ENCODE results near the gene RABL6. TPM values are rescaled to one million over a fixed set of nuclear protein-coding genes. Genes with fewer than 3 reads are reported as not detected.

Gene RABL6
- total RNA-seq, 1 donor from 2014 or later = 46.9 TPM

DNA sequence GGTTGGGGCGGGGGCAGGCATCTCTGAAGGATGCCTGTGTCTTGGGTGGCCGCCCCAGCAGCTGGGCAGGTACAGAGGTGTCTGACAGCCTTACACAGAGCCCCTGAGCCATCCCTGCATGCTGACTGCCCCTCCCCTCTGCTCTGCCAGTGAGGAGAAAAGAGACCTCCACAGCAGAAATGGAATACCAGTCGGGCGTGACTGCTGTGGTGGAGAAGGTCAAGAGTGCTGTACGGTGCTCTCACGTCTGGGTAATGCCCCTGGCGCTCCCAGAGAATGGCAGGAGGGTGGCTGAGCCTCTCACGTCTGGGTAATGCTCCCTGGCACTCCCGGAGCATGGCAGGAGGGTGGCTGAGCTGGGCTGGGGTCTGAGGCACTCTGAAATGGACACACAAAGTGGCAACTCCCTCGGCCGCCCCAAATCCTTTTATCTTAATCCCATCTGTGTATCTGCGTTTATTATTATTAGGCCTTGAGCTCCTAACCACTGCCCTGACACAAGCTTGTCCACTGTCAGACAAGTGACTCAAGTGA, 2.5 kb upstream of the RABL6 start:
- intact Hi-C loops (cut with DNase I) = no loop called here
- DNase-seq (ENCODE audit: low spot score) = no peak

DNA sequence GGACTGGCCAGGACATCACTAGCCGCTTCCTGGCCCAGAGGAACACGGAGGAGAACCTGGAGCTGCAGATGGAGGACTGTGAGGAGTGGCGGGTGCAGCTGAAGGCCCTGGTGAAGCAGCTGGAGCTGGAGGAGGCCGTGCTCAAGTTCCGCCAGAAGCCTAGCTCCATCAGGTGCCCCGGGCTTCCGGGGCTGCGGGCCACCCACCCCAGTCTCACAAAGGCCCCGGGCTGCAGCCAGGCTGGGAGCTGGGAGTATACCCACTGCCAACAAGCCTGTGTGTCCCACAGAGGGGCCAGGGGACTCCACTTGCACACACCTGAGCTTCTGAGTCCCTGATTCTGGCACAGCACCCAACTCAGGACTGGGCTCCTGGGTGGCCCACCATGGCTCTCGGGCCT, 1.7 kb upstream of the RABL6 start:
- intact Hi-C loops (cut with DNase I) = no loop called here
- ATAC-seq = no peak
- no peak for DNase-seq (ENCODE audit: low spot score)

More for the DNA sequence above, 2.5 kb upstream of the RABL6 start:
- ATAC-seq = no peak

DNA sequence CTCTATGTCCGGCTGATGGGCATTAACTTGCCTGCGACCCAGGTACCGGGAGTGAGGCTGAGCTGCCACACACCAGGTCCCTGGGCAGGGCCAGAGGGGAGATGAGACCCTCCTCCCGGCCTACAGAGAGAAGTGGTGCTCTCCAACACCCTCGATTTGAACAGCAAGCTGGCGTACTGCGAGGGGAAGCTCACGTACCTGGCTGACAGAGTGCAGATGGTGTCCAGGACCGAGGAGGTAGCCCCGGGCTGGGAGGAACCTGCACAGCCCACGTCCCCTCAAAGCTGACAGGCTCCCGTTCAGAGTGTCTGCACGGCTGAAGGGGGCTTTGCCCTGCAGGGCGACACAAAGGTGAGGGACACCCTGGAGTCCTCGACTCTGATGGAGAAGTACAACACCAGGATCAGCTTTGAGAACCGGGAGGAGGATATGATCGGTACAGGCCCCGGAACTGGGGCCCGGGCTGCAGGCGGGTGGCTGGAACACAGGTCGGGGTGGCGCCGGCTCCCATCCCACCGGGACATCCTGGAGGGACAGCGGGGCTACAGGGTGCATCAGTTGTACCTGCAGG, 1.0 kb upstream of the RABL6 start:
- DNase-seq (ENCODE audit: low spot score) (no peak), ATAC-seq (peak; percentile 13)
- intact Hi-C loops (cut with DNase I) = no loop called here

DNA sequence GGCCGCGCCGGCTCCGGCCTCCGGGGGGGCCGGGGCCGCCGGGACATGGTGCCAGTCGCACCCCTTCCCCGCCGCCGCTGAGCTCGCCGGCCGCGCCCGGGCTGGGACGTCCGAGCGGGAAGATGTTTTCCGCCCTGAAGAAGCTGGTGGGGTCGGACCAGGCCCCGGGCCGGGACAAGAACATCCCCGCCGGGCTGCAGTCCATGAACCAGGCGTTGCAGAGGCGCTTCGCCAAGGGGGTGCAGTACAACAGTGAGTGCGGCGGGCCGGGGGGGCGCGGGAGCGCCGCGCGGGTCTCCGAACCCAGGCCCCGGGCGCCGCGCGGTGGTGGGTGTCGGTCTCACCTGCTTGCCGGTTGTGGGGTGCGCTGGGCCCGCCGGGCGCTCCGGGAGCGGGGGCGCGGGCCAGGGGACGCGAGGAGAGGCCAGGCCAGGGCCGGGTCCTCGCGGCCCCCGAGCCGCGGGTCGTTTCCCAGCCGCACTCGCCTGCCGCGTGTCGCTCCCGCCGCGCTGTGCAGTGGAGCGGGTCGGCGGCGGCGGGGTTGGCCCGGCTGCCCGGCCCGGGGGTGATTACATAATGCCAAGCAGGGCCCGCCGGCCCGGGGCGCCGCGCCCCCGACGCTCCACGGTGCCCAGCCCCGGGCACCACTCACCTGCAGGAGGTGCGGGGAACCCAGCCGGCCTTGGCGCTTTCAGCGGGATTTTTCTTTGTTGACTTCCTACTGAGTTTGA, 492 bp downstream of the RABL6 start:
- intact Hi-C loops (cut with DNase I) = no loop called here
- DNase-seq (ENCODE audit: low spot score) = no peak

DNA sequence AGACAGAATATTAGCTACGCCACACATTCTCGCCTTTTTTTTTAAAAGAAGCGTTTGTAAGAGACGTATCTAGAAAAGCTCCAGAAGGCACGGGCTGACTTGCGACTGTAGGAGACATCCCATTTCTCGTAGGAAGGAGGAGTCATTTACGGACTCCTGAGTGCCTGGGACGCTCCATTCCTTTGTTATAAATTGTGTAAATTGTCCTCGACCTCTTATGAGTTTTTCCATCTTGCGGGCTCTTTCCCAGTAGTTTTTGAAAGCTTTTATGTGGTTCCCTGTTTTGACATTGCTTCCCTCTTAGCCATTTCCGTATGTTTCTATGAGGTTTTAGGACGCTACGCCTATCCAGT, 1.0 kb downstream of the RABL6 start:
- DNase-seq (ENCODE audit: low spot score) (no peak), ATAC-seq (no peak)
- intact Hi-C loops (cut with DNase I) = no loop called here

More for the DNA sequence above, 492 bp downstream of the RABL6 start:
- ATAC-seq = no peak

DNA sequence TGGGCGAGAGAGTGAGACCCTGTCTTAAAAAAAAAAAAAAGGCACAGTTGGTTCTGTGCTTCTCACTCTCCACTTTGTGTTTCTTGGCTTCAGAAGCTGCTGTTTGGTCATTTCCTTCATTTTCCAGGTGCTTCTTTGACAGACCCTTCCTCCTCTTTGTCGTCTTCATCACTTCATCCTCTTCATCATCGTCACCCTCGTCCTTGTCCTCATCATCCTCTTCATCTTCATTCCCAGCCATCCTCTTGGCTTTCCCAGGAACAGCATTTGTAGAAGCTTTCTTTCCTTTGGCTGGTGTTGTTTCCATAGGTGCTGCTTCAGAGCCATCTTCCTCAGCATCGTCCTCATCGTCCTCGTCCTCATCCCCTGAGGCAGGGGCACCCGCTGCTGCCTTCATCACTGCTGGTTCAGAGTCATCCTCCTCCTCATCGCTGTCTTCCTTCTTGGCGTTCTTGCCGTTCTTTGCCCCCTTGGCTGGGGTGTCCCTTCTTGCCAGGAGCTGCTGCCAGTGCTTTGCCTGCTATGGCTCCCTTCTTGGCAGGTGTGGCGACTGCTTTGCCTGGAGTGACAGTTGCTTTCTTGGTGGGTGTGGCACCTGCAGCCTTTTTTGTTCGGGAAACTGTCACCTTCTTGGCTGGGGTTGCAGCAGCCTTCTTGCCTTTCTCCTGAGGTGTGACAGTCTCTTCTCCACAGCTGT, 7.1 kb downstream of the RABL6 start:
- intact Hi-C loops (cut with DNase I) = no loop called here

DNA sequence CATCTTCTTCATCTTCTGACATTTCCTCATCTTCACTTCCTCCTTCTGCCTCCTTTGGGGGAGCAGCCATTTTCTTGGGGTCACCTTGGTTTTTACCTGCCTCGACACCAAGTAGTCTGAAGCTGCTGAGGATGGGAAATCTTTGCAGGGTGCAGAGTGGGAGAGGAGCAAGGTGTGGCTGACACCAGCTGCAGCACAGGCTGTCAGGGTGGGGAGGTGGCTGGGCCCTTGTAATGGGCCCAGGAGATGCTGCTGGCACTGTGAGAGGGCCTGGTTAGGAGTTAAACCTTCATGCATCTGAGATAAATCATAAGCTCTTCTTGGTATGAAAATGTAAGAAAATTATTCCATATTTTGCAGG, 7.7 kb downstream of the RABL6 start:
- DNase-seq (ENCODE audit: low spot score) (no peak), ATAC-seq (no peak)
- intact Hi-C loops (cut with DNase I) = no loop called here

More for the DNA sequence above, 7.1 kb downstream of the RABL6 start:
- ATAC-seq (no peak), DNase-seq (ENCODE audit: low spot score) (no peak)

DNA sequence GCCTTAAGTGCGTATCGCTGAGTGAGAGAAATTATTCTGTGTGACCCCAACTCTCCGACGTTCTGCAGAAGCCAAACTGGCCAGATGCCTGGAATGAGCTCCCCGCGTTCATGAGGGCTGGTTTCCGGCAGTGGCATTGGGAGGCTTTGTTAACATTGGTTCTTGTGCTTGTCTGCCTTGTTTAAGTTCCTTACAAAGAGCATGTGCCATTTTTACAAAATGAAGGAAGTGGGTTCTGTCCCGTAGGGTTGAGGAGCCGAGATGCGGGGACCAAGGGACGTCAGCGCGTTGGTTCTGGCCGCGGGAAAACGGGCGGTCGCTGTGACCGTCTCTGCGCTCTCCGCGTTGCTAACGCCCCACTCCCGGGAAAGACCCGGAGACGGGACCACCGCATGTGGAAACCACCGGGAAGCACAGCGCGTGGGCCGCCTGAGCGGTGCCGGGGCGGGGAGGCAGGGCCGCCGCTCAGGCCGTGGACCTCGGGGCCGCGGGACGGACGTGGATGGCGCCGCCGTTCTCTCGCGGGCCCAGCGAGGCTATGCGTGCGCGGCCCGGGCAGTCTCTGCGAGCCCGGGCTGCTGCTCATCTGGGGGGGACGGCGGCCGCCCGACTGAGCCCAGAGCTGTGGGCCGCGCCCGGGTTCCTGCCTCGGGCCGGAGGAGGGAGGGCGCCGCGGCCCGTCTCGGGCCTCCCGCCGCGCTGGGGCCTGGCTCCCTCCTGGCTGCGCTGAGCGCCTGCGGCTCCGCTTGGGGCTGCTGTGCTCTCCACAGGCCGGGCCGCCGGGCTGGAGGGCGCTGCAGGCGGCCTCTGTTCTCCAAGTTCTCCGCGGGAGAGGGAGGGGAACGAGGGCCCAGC, 13.4 kb downstream of the RABL6 start:
- DNase-seq (ENCODE audit: low spot score) (no peak), ATAC-seq (peak; percentile 45)
- intact Hi-C loops (cut with DNase I) = no loop called here

DNA sequence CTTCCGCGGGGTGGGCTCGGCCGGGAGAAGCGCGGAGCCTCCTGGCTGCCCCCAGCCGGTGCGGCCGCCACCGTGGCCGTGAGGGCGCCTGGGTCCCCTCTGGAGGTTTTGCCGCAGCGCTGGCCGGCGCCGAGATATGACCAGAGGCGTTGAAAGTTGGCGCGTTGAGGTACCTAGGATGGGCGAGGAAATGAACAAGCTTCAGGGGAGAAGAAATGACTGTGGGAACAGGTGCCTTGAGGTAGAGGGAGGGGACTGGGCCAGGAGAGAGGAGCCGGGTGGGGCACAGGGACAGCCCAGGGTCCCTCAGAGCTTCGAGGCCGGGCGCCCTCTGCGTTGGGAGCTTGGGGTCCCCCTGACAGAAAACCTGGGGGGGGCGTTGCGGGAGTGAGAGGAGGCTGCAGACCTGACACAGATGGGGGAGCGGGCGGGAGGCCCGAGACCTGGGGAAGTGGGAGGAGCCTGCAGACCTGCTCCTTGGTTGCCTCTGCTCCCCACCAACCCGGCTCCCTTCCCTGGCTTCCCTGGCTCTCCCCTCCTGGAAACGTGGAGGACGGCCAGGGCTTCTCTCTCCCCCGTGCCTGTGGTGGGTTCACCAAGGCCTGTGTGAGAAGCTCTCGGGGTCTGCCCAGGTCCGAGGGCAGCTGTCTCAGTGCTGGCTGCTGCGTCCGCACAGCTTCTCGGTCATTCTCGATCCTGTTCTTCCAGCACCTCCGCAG, 14.2 kb downstream of the RABL6 start:
- ATAC-seq = no peak
- no peak for DNase-seq (ENCODE audit: low spot score)
- intact Hi-C loops (cut with DNase I) = no loop called here

DNA sequence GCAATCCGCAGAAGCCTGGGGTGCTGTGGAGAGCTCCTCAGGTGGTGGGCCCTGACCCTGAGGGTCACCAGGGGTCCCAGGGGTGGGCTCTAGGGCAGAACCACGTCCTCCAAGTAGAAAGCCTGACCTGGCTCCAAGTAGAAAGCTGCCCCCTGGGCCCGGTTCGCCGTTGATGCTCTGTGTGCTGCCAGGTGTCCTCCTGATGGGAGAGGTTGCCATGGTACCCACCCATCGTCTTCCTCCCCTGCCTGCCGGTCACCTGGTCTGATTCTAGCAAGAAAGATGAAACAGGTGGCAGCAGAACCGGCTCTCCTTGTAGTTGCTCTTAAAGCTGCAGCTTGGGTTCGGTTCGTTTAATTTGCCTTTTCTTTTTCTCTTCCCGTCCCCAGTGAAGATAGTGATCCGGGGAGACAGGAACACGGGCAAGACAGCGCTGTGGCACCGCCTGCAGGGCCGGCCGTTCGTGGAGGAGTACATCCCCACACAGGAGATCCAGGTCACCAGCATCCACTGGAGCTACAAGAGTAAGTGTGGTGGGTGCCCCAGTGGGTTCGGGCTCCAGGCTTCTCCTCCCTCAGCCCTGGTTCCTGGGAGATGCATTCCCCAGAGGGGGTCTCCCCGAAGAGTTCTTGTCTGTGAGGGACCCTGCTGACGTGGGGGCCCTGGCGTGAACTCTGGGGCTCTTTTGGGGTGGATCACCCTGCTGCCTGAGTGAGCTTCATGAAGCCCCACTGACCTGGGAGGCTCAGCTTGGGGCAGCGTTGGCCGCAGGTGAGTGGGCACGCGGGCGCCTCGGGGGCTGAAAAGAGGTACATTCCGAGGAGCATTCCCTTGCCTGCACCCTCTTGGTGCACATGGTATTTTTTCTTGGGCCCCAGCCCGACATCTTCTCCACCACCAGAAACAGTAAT, 15.6 kb downstream of the RABL6 start:
- DNase-seq (ENCODE audit: low spot score) (no peak), ATAC-seq (no peak)
- intact Hi-C loops (cut with DNase I) = no loop called here

DNA sequence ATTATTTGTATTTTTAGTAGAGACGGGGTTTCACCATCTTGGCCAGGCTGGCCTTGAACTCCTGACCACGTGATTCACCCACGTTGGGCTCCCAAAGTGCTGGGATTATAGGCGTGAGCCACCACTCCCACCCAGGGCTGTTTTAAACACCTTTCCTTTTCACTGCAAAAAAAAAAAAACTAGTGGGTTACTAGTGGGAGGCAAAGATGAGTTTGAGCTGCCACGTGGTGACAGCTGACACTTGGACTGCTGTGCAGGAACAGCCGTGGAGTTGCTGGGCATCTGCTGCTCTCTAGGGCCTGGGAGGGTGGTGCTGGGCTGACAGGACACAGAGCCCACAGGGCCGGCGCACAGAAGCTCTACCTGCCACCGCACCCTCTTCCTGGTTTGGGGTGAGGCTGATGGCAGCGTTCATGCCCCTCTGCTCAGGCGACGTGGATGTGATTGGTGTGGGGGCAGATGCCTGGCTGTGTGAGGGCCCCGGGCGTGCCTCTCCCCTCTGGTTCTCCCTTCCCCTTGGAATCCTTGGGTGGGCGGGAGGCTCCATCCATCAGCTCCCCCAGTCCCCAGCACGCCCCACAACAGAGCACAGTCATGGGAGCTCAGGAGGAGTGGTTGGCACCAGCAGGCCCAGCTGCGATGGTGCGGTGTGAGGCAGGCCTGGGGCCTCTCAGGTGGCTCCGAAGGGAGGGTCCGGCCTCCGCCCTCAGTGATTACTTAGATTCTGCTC, 16.9 kb downstream of the RABL6 start:
- intact Hi-C loops (cut with DNase I) = no loop called here
- ATAC-seq (no peak), DNase-seq (ENCODE audit: low spot score) (no peak)

DNA sequence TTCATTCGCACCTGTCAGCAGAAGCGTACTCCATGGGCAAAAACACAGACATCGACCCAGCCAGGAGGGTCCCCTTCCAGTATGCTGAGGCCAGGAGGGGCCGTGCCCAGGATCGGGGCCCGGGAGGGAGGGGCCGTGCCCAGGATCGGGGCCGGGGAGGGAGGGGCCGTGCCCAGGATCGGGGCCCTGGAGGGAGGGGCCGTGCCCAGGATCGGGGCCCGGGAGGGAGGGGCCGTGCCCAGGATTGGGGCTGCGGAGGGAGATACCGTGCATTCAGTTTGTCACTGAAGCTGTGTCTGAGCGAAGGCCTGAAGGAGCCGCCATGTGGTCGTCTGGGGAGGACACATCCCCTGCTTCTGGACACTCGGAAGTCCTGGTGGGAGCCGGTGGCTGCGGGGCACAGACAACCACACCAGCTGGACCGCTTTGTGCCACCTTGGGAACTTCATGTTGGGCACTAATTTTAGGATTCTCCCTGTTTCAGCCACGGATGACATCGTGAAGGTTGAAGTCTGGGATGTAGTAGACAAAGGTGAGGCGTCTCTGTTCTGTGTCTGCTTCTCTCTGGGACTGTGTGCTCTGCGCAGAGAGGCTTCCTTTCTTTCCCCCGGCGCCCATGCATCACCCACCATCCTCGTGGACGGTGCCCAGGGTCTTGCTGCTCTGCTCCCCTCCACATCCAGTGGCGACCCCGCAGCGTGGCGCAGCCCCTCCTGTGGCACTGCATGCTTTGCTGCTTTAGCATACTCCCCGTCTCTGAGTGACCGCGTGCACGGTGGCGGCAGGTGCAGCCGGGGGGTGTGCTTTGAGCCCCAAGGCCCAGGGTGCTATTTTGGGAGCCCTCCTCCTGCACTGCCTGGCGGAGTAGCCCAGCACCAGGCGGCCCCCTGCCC, 17.8 kb downstream of the RABL6 start:
- intact Hi-C loops (cut with DNase I) = no loop called here
- ATAC-seq (no peak), DNase-seq (ENCODE audit: low spot score) (no peak)

DNA sequence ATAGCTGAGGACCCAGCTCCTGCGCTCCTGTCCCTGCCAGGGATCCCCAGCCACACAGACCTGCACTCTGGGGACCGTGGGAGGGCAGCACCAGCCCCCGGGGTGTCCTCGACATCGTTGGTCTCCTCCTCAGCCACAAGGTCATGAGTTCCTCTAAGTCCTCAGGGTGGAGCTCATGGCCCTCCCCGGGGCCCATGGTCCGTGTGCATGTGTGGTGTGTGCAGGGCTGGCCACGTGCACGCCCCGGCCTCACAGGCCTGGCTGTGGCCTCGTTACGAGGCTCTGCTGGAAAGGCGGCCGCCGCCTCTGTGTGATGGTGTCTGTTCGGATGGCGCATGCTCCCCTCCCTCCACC, 18.4 kb downstream of the RABL6 start:
- no peak for ATAC-seq
- DNase-seq (ENCODE audit: low spot score) = no peak
- intact Hi-C loops (cut with DNase I) = no loop called here

DNA sequence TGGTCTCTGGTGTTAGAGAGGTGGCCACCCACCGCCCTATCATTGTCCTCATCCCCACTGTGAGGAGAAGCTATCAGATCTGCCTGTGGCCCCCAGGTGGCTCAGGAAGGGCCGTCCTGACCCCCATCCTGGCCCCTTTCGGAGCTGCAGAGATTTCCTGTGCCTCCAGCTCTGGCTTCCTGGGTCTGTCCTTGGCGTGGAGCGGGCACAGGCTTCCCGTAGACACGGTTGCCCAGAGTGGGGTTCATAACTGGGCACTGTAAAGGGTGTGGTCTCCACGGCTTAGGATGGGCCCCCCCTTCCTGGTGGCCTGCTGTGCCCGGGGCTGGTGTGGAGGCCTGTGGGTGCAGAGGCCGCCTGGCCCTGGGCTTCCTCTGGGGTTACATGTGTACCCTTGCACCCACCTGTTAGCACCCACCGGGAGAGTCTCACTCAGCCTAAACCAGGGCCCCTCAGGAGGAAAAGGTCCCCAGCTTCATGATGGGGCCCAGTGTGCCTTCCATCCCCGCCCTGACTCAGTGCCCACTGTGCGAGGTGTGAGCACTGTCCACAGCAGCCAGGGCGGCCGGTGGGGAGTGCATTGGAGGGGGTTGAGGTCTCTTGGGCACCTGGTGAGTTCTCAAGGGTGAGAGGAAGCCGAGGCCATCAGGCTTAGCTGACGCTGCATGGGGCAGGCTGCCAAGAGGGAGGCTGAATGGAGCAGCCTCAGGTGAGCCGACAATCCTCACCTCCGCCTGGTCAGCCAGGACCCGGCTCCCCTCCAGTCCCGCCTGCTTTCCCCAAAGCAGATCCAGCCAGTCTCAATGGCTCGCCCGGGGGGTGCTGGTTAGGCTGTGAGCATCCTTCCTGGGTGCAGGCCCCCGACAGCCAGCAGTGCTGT, 19.2 kb downstream of the RABL6 start:
- DNase-seq (ENCODE audit: low spot score) (no peak), ATAC-seq (no peak)
- intact Hi-C loops (cut with DNase I) = no loop called here

DNA sequence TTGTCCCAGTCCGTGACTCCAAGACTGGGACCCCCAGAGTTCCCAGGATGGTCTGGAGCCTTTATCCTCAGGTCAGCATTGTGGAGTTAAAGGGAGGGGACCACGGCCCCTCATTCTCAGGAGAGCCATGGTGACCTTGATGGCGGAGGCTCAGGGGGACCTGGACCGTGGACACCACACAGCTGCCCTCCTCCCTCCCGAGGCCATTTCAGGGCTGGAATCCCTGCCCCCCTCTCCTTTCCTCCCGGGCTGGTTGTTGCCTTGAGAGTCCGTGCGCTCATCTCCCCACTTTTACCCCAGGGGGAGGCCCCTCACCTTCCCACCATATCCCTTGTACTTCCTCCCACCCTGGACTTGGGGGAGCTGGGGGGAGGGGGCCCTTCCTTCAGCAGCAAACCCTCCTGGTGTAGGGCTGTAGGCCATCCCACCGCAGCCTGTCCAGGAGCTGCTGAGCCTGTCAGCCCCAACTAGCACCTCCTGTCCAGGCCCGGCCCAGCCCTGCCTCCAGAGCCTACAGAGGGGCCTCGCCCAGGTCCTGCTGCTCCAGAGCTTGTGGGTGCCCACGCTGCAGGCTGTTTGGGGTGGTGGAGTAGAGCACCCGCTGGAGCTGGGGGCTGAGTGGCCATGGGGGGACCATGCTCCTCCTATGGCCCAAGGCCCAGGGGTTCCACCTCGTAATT, 20.2 kb downstream of the RABL6 start:
- ATAC-seq = no peak
- intact Hi-C loops (cut with DNase I) = no loop called here
- no peak for DNase-seq (ENCODE audit: low spot score)
